Measurements from ENCODE around the gene ARSB.

ARSB gene

GRCh38 chr5:78972654-78973428 is 12.3 kb downstream of the ARSB start:
- no peak overlapping the region for H3K4me3 ChIP-seq (replicated peaks; ENCODE audit: insufficient read depth, low read length)
- H3K27me3 ChIP-seq (ENCODE audit: insufficient read depth, poor library complexity, severe bottlenecking), result no peaks in the 10 kb centered on the region
- H3K27ac ChIP-seq (replicated peaks), result no peak overlapping the region
- TF ChIP-seq REST (IDR thresholded peaks at IDR 0.05; ENCODE audit: insufficient replicate concordance, low read depth) (no peak), SPI1 (IDR thresholded peaks at IDR 0.05; ENCODE audit: borderline replicate concordance, low read depth) (no peak), GABPA (IDR thresholded peaks at IDR 0.05; ENCODE audit: low read depth) (no peak), POLR2AphosphoS5 (IDR thresholded peaks at IDR 0.05; ENCODE audit: low read depth) (no peak)
- TF ChIP-seq, protein P1, sequence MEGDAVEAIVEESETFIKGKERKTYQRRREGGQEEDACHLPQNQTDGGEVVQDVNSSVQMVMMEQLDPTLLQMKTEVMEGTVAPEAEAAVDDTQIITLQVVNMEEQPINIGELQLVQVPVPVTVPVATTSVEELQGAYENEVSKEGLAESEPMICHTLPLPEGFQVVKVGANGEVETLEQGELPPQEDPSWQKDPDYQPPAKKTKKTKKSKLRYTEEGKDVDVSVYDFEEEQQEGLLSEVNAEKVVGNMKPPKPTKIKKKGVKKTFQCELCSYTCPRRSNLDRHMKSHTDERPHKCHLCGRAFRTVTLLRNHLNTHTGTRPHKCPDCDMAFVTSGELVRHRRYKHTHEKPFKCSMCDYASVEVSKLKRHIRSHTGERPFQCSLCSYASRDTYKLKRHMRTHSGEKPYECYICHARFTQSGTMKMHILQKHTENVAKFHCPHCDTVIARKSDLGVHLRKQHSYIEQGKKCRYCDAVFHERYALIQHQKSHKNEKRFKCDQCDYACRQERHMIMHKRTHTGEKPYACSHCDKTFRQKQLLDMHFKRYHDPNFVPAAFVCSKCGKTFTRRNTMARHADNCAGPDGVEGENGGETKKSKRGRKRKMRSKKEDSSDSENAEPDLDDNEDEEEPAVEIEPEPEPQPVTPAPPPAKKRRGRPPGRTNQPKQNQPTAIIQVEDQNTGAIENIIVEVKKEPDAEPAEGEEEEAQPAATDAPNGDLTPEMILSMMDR (IDR thresholded peaks at IDR 0.05; ENCODE audit: insufficient read depth, low read length), result no peak
- no peak for DNase-seq (ENCODE audit: low read depth in 1 of 2, low spot score in 1 of 2)

DNA sequence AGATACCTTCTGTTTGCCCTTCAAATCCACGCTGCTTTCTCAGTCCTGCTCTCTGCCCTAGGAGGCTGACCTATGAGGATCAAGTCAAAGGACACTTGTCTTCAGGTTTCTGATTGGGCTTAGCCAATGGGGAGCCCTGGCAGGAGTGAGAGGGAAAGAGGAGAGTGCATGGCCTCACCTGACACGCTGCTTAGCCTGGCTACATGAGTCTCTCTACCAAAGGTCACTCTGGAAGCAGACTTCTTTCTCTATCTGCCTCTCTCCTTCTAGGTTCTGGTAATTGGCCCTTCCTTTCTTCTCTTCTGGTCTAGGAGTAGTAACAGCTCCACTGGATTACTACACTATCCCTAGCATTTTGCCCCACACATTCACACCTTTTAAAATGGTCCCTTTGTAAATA is 13.1 kb downstream of the ARSB start:
- H3K27ac ChIP-seq (replicated peaks), result no peak overlapping the region
- H3K4me3 ChIP-seq (replicated peaks; ENCODE audit: insufficient read depth, low read length), result no peak overlapping the region
- DNase-seq (ENCODE audit: low read depth in 1 of 2, low spot score in 1 of 2), result no peak
- TF ChIP-seq POLR2AphosphoS5 (IDR thresholded peaks at IDR 0.05; ENCODE audit: low read depth) (no peak), REST (IDR thresholded peaks at IDR 0.05; ENCODE audit: insufficient replicate concordance, low read depth) (no peak), GABPA (IDR thresholded peaks at IDR 0.05; ENCODE audit: low read depth) (no peak), SPI1 (IDR thresholded peaks at IDR 0.05; ENCODE audit: borderline replicate concordance, low read depth) (no peak)
- TF ChIP-seq, protein P1 (IDR thresholded peaks at IDR 0.05; ENCODE audit: insufficient read depth, low read length), result no peak
- H3K27me3 ChIP-seq (ENCODE audit: insufficient read depth, poor library complexity, severe bottlenecking), result no peaks in the 10 kb centered on the region

DNA sequence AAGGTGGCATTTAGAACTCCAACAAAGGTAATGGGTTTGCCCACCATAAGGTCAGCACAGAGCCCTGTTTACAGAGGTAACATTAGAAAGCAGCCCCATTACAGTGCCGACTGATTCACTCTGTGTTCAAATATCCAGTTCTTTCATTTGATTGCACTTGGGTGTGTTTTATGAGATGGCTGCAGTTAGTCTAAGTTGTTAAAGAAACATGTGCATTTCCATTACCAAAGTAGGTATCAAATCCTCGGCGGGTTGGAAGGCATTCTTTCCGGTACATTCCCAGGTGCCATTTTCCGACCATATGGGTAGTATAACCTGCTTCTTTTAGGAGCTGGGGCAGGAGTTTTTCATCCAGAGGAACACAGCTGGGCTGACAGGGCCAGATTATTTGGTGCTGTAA is 16.3 kb downstream of the ARSB start:
- TF ChIP-seq REST (IDR thresholded peaks at IDR 0.05; ENCODE audit: insufficient replicate concordance, low read depth) (no peak), SPI1 (IDR thresholded peaks at IDR 0.05; ENCODE audit: borderline replicate concordance, low read depth) (no peak), GABPA (IDR thresholded peaks at IDR 0.05; ENCODE audit: low read depth) (no peak), POLR2AphosphoS5 (IDR thresholded peaks at IDR 0.05; ENCODE audit: low read depth) (no peak)
- TF ChIP-seq, protein P1 (IDR thresholded peaks at IDR 0.05; ENCODE audit: insufficient read depth, low read length), result no peak
- no peak overlapping the region for H3K4me3 ChIP-seq (replicated peaks; ENCODE audit: insufficient read depth, low read length)
- no peak for DNase-seq (ENCODE audit: low read depth in 1 of 2, low spot score in 1 of 2)
- no peaks in the 10 kb centered on the region for H3K27me3 ChIP-seq (ENCODE audit: insufficient read depth, poor library complexity, severe bottlenecking)
- H3K27ac ChIP-seq (replicated peaks), result no peak overlapping the region
